ENCODE results near the gene MYCBP. TPM values are rescaled to one million over a fixed set of nuclear protein-coding genes. Genes with fewer than 3 reads are reported as not detected.

Gene MYCBP
- total RNA-seq, 1 donor from 2014 or later = 33.4 TPM

DNA sequence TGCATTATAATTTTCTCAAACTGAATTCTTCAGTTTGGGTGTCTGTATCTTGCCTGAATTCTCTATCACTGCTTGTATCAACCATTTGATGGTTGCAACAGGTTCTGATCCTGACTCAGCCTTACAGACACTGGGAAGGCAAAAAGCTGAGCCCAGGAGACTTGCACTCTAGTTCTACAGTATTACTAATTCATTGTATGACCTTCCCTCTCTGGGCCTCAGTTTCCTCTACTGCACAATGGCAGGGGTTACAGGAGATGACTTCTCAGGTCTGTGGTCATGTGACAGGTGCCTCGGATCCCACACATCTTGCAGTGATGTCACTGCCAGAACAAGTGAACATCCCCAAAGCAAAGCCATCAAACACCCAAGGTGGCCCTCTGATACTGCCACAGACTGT lies 52.3 kb downstream of the MYCBP start:
- no peak for DNase-seq (ENCODE audit: low read depth)

DNA sequence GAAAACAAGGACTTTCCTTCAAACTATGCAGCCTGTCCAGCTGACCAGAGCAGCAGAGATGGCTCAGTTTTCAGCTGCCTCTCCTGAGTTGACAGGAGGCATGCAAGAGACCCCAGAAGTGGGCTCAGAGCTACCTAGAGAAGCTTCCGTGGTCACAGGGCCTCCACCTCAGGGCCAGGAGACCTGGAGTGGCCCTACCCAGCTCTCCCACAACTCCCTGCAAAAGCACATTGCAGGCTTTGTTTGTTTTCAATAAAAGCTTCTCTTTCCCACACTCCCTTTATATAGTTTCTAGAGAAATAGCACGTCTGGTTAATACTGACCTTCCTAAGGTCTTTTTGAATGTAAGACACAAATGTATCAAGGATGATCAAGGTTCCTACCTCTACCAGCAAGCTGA lies 53.6 kb downstream of the MYCBP start:
- DNase-seq (ENCODE audit: low read depth) = no peak

DNA sequence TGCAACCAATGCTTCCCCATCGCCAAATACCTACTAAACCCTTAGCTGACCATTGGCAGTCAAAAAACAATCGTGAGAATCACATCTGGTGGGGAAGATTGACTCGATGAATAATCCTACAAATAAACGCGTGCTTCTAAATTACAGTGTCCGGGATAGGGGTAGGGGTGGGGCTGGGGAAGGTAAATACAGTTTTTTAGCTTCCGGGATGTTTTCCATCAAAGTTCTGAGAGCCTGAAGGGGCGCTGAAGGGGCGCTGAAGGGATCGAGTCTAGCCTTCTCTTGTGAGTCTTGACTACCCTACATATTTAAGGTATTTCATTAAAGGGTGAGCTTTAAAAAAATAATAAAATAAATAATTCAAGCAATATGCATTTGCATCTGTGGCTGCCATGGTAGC lies 54.1 kb downstream of the MYCBP start:
- DNase-seq (ENCODE audit: low read depth) = no peak

DNA sequence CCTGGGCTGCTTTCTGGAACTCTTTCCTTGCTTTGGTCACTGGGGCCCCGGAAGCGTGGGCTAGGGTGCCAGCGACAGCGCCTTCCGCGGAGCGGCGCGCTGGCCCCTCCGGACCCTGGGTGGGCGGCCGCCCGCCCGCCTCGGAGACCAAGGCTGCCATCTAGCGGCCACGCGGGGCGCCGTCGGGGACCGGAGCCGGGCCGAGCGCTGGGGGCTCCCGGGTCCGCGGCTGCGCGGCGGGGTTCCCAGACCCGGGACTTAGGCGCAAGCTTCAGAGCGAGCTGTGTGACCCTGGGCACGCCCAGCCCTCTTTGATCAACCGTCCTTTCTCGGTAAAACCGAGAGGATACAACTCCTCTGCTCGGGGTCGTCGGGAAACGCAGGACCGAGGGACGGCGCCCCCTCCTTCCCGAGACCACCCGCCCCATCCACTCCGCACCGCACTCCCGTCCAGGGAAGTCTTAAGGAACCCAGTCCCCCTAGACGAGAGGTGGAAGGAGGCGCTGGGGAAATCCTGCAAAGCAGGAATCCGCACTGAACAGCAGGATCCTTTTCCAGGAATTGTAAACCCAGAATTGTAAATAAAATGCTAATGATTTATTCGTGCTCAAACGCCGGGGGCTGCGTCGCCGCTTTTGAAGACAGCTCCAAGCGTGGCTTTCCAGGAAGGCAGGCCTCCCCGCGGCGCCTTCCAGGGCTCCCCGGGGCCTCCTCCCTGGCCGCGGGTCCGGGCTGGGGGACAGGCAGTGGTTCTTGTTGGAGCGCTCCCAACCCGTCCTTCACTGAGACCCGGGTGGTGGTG lies 54.8 kb downstream of the MYCBP start:
- DNase-seq (ENCODE audit: low read depth) = no peak

DNA sequence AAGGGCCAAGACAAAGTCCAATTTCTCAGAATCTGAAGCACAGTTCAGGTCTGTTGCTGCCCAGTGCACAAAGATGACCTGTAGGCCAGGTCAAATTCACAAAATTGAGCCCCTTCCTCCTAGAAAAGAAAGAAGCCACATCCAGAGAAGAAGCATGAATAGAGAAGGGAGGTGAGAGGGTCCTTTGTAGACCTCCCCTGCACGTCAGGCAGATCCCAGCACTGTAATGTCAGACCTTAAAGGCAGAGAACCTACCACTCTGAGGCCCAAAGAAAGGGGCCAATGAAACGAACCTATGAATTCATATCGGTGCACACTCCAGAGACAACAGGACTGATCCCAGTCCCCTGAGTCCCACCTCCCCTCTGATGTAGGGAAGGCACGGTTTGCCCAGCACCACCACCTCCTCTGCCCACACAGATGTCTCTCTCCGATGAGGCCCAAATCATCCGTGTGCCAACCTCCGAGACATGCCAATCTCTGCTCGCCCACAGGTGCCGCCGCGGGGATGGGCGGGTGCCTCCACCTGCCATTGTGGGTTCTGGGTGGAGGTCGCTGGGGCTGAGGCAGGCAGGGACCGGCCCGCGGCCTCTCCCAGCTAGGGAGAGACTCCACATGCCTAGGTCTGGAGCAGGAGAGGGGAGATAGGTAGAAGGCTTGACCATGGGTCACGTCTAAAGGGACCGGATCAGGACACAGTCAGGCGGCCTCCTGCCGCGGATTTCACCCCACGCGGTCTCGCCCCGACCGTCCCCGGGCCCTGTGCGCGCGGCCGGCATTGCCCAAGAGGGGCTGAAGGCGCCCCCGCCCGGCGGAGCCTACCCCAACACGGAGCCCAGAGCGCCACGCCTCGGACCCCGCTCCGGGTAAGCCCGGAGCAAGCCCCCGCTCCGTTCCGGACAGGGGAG lies 55.6 kb downstream of the MYCBP start:
- DNase-seq (ENCODE audit: low read depth) = no peak

DNA sequence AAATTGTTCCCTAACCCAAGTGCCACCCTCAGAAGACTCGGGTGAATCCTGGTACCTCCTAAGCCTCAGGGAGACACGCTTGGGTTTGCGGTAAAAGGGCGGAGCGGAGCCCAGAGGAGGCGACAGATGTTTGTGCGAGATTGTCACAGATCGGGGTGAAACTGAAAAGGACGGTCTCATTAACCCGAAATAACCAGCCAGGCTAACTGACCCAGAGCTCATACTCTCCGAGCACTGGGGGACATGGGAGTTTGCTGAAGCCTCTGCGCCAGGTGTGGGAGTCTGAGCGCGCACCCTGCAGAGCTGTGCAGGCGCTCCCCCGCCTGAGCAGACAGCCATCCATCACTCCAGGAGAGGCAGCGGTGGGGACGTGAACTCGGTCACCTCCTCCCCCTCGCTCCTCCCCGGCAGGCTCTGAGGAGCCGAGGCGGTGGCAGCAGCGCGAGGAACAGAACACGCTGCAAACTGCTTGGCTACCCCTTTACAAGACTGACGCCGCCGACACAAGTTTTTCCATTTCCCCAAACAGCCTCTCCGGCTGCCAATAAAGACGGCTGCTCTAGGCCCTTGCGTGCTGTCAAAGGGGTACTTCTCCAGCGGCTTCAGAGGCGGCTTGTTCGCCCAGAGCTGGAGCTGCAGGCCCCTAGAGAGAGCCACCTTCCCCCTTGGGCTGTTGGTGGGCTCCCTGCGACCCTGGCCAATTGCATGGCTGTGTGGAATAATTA lies 57.1 kb downstream of the MYCBP start:
- no peak for DNase-seq (ENCODE audit: low read depth)

DNA sequence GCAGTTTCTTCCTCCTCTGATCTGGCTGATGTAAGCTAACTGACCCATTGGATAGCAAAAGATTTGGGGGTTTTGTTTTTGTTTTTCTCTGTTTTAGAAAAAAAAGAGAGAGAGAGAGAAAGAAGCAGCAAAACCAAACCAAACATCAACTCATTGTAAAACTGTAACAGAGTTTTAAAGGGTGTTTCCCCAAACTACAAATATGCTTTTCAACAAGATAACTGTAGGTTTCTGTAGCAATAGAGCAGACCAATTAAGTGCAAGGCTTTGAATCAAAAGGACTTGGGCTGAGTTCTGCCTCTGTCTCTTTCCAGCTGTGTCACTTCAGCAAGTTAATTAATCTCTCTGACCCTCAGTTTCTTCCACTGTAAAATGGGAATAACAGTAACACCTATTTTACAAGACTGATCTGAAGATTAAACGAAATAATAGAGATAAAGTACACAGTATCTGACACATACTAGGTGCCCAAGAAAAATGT lies 58.1 kb downstream of the MYCBP start:
- no peak for DNase-seq (ENCODE audit: low read depth)

DNA sequence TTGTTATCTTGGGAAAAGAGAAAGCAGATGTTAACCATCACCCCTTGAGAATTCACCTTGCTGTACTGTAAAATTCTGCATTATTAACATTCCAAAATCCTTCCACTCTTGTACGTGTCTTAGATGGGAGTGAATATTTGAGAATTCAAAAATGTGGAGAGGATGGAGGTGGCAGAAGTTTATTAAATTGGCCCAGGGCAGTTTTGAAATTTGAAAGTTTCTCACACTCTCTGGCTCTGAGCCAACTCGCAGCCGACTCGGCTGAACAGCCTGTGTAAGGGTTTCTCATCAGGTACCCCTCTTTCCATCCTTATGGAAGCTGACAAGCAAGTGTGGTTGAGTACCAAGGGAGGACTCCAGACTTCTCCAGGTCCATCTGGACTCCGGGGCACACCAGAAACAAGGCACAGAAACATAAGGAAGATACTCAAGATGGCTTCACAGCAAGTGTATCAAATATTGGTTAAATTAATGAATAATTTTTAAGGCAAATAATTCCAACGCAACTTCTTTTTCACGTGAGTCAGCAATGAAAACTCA lies 58.6 kb downstream of the MYCBP start:
- DNase-seq (ENCODE audit: low read depth) = no peak

DNA sequence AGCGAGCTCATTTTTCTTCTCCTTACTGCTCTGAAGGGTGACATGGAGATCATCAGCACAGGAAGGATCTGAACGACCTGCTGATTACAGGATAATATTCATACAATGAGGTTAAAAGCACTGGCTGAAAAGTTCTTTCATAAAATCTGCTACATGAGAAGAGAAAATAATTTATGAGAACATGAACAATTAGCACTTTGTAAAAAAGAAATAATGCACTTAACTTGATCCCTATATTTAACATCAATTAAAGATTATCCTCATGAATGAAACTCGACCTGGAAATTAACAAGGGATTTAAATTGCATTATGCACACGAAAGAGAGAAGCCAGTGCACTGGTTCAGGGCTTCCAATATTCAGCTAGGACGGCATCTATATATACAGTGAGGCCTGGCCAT lies 60.2 kb downstream of the MYCBP start:
- DNase-seq (ENCODE audit: low read depth) = no peak

Other genes starting within 250 kb of the MYCBP start
- gene RRAGC, start 13.6 kb downstream of the MYCBP start, total RNA-seq = 15.3 and 25.2 TPM in 2 replicates
- gene GJA9, start 8.2 kb upstream of the MYCBP start, total RNA-seq = 0.20 and 0.35 TPM in 2 replicates
- 1.8 and 2.6 TPM in 2 replicates for gene RHBDL2, start 68.5 kb upstream of the MYCBP start, total RNA-seq
- 67.9 and 68.2 TPM in 2 replicates for gene AKIRIN1, start 117.9 kb upstream of the MYCBP start, total RNA-seq
- 510 and 879 TPM in 2 replicates for gene NDUFS5, start 153.0 kb upstream of the MYCBP start, total RNA-seq

Measured in renal cortical epithelial cell (primary cell).